Skeletal muscle satellite cell (primary cell): ENCODE results near the gene PSMA1.
"Not testable (repeated sequence)": the region's sequence is repeated elsewhere in the genome, so short reads cannot be mapped to it uniquely, and the experiment has no call there.

ENCODE experiments used
- H3K27me3 ChIP-seq: 2 replicates; pipeline ENCODE4 v1.7.0; 2013; ENCODE audit warnings: low read length; ENCODE audit not compliant: control insufficient read depth, insufficient read depth
- H3K36me3 ChIP-seq: 2 replicates; pipeline ENCODE4 v1.7.0; 2013; ENCODE audit warnings: mild to moderate bottlenecking, control low read depth, low read length; ENCODE audit not compliant: insufficient read depth
- H3K4me1 ChIP-seq: 2 replicates; pipeline ENCODE4 v1.7.0; 2013; ENCODE audit warnings: low read length; ENCODE audit not compliant: control insufficient read depth, insufficient read depth
- H3K4me2 ChIP-seq: 2 replicates; pipeline ENCODE4 v1.7.0; 2013; ENCODE audit warnings: mild to moderate bottlenecking, low read length
- H3K4me3 ChIP-seq: 2 replicates; pipeline ENCODE4 v1.7.0; 2013; ENCODE audit warnings: low read length
- H3K9ac ChIP-seq: 2 replicates; pipeline ENCODE4 v1.7.0; 2013; ENCODE audit warnings: mild to moderate bottlenecking, low read depth, low read length, moderate library complexity
- H3K9me3 ChIP-seq: replicated peaks from 2 replicates; pipeline ENCODE4 v1.7.0; 2013; ENCODE audit warnings: mild to moderate bottlenecking, control low read depth, low read length

The PSMA1 gene

DNA sequence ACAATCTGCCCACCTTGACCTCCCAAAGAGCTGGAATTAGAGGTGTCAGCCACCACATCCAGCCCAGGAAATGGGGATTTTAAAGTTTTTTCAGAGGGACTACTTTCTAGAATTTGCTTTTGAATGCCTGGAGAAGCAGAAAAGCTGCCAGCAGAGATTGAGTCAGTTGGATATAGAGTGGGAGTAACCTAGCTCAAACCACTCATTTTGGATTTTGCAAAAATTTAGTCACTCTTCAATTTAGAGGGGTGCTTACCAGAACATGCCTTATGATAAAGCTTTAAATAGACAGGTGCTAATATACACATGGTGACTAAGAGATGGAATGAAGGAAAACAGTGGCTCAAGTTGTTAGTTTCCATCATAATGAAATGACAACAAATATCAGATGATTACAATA lies 26.5 kb upstream of the PSMA1 start:
- H3K27me3 ChIP-seq: peaks cover 17% of the 10 kb centered on the region
- H3K9ac ChIP-seq: no peak overlapping the region
- no peaks in the 10 kb centered on the region for H3K9me3 ChIP-seq
- H3K36me3 ChIP-seq: no peaks in the 10 kb centered on the region
- H3K4me1 ChIP-seq: peaks cover 3% of the 10 kb centered on the region
- H3K4me2 ChIP-seq: no peak overlapping the region
- H3K4me3 ChIP-seq: no peak overlapping the region

DNA sequence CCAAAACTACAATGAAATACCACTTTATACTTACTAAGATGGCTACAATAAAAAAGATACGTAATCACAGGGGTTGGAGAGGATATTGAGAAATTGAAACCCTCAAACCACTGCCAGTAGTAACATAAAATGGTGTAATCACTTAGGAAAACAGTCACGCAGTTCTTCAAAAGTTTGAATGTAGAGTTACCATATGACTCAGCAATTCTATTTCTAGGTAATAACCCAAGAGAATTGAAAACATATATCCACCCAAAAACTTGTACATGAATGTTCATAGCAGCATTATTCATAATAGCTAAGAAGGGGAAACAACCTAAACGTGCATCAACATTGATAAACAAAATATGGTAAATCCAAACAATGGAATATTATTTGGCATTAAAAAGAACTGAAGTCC lies 24.4 kb upstream of the PSMA1 start:
- Histone ChIP-seq H3K9ac (no peak overlapping the region), H3K4me2 (no peak overlapping the region), H3K27me3 (peaks cover under 1% of the 10 kb centered on the region), H3K4me3 (no peak overlapping the region), H3K36me3 (no peaks in the 10 kb centered on the region), H3K9me3 (no peaks in the 10 kb centered on the region), H3K4me1 (peaks cover 3% of the 10 kb centered on the region)

DNA sequence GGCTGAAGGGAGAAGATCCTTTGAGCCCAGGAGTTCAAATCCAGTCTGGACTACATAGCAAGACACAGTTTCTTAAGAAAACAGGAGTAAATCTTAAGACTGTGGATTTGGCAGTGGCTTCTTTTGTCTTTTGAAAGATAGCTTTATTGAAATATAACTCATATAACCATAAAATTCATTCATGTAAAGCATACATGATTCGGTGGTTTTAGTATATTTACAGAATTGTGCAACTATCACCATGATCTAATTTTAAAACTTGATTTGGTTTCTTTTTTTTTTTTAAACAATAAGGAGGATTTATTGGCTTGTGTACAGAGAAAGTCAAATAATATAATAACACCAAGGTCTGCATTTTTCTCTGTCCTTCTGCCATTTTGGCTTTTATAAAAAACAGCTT lies 23.1 kb upstream of the PSMA1 start:
- no peaks in the 10 kb centered on the region for H3K9me3 ChIP-seq
- H3K4me2 ChIP-seq: no peak overlapping the region
- no peak overlapping the region for H3K9ac ChIP-seq
- no peaks in the 10 kb centered on the region for H3K36me3 ChIP-seq
- no peak overlapping the region for H3K4me3 ChIP-seq
- peaks cover 3% of the 10 kb centered on the region for H3K4me1 ChIP-seq
- H3K27me3 ChIP-seq: no peaks in the 10 kb centered on the region

DNA sequence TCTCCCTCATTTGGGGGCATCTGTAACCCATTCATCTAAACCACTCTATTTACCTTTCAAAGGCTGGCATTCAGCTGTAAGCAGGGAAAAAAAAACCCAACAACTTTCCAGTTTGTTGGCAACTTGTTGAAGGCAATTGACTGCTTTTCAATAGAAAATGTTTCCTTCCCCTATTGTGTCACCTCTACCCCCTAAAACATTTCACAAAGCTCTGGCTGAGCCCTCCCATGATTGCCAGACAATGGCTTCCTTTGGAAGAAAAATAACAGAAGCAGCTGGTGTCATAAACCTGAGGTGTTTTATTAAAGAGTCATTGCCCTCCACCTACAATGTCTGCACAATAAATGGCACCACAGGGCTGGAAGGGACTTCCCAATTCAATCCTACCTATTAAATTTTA lies 22.1 kb upstream of the PSMA1 start:
- Histone ChIP-seq H3K4me2 (no peak overlapping the region), H3K4me1 (peaks cover 3% of the 10 kb centered on the region), H3K36me3 (no peaks in the 10 kb centered on the region), H3K9me3 (no peaks in the 10 kb centered on the region), H3K9ac (no peak overlapping the region), H3K27me3 (no peaks in the 10 kb centered on the region), H3K4me3 (no peak overlapping the region)

DNA sequence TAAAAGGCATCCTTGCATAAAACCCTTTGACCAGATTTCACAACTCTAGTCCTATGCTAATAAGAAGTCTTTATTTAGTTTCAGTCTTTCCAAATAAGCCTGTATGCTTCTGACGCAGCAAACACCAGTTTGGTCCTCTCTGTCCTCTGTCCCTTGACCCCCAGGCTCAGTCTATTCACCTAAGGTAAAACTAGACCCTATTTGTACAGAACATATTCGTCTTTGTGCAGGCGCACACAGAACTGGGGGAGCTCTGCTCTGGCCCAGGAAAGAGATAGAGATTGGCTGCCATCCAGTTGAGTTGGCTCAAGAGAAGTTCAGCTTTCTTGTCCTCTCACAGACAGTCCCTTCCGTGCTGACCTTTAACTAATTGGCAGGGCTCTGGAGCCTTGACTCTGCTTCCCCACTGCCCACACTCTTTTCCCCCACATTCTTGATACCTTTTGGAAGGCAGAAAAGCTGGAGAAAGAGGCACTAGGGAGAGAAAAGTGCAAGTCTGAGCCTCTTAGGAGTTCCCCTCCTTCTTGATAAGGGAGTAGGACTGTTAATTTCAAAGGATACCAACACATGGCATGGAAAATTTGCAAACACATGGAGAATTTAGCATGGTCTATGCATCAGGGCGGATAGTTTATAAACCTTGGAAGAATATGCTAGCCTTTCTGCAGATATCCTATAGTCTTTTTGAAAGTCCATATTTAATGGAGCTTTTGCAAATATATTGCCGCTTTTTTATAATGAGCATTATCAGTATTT lies 21.2 kb upstream of the PSMA1 start:
- H3K27me3 ChIP-seq: no peaks in the 10 kb centered on the region
- H3K4me2 ChIP-seq: no peak overlapping the region
- no peak overlapping the region for H3K9ac ChIP-seq
- peaks cover 3% of the 10 kb centered on the region for H3K4me1 ChIP-seq
- H3K36me3 ChIP-seq: no peaks in the 10 kb centered on the region
- H3K9me3 ChIP-seq: no peaks in the 10 kb centered on the region
- H3K4me3 ChIP-seq: no peak overlapping the region

DNA sequence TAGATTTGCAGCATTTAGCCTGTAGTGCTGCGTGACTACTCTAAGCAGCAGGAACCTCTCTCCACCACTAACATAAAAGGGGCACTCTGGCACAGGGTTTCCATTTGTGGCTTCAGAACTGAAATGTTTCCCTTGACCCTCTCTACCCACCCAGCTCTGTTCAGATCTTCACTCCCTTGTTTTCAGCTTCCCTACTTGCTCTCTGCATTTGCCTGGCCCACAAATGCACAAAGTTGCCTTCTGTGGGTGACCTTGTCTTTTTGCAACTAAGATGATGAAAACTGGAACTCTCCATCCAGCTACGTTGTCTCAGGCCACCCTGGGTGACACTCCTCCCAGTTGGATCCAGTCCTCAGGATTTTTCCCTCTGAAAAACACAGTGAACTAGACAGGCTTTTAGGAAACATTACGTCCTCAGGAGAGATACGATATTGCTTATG lies 19.8 kb upstream of the PSMA1 start:
- no peak overlapping the region for H3K4me3 ChIP-seq
- H3K36me3 ChIP-seq: no peaks in the 10 kb centered on the region
- peaks cover 3% of the 10 kb centered on the region for H3K4me1 ChIP-seq
- H3K4me2 ChIP-seq: no peak overlapping the region
- H3K27me3 ChIP-seq: no peaks in the 10 kb centered on the region
- no peak overlapping the region for H3K9ac ChIP-seq
- H3K9me3 ChIP-seq: no peaks in the 10 kb centered on the region

DNA sequence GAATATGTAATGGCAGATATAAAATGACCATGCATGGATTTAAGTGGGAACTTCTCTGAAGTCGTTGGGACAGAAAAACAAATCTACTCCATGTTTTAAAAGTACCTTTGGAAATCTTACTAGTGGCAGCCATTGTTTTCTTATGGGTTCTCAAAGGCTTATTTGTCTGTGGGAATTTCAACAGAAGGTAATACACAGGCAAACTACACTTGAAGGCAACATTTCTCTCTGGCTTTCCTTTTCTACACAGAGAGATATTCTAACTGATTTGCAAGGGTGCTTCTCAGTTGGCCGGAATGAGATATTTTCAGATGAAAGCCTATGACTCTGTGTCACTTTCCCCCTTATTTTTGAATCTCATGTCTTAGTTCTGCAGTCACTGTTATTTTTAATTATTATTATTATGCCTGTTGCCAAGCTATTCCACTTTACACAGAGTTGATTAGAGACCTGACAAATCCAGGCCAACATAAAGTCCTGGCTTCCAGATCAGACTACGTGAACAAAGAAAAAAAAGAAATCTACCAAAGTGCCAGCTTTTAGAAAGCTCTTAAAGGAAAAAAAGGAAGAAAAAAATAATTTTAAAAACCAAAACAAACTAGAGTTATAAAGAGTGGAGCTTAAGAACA lies 18.9 kb upstream of the PSMA1 start:
- H3K27me3 ChIP-seq: no peaks in the 10 kb centered on the region
- H3K36me3 ChIP-seq: no peaks in the 10 kb centered on the region
- no peak overlapping the region for H3K4me2 ChIP-seq
- H3K9me3 ChIP-seq: no peaks in the 10 kb centered on the region
- no peak overlapping the region for H3K4me3 ChIP-seq
- no peak overlapping the region for H3K9ac ChIP-seq
- no peaks in the 10 kb centered on the region for H3K4me1 ChIP-seq

GRCh38 chr11:14538271-14538925 lies 18.2 kb upstream of the PSMA1 start:
- H3K9me3 ChIP-seq: no peaks in the 10 kb centered on the region
- H3K4me3 ChIP-seq: no peak overlapping the region
- no peaks in the 10 kb centered on the region for H3K27me3 ChIP-seq
- H3K4me1 ChIP-seq: no peaks in the 10 kb centered on the region
- no peak overlapping the region for H3K9ac ChIP-seq
- H3K4me2 ChIP-seq: no peak overlapping the region
- H3K36me3 ChIP-seq: no peaks in the 10 kb centered on the region

GRCh38 chr11:14537134-14537599 lies 17.0 kb upstream of the PSMA1 start:
- Histone ChIP-seq H3K4me1 (no peaks in the 10 kb centered on the region), H3K9ac (no peak overlapping the region), H3K4me3 (no peak overlapping the region), H3K27me3 (no peaks in the 10 kb centered on the region), H3K9me3 (no peaks in the 10 kb centered on the region), H3K36me3 (no peaks in the 10 kb centered on the region), H3K4me2 (peak overlapping the region; percentile 1)

DNA sequence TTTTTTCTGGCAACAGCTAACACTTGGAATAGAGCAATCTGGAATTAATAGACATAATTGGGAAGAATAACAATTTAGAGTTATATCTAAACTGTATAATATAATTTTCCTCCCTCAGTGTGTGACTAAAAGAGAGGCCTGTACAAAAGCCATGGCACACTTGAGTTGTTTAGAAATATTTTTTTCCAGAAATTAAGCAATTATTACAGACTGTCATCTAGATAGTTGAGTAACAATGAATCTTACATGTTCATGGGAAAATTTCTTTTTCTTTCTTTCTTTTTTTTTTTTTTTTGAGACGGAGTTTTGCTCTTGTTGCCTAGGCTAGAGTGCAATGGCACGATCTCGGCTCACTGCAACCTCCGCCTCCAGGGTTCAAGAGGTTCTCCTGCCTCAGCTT lies 15.0 kb upstream of the PSMA1 start:
- not testable (repeated sequence) for H3K27me3 ChIP-seq, H3K4me2 ChIP-seq, H3K4me1 ChIP-seq, H3K9ac ChIP-seq, H3K9me3 ChIP-seq, H3K4me3 ChIP-seq, H3K36me3 ChIP-seq

DNA sequence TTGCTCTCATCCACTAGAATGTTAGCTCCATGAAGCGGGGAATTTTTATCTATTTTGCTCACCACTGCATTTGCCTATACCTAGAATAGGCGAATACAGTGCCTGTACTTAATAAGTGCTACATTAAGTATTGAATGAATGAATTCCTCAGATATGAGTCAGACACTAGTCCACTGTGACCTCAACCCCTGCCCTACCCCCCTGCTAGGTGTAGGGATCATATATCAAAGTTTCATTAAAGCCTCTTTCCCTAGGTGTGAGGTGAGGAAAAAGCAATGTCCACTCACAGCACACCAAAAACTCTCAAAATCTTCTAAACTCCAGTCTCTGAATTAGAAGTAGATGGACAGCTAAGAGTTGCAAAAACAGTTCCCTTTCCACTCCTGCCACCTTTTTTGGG lies 9.8 kb upstream of the PSMA1 start:
- no peak overlapping the region for H3K4me2 ChIP-seq
- no peak overlapping the region for H3K9ac ChIP-seq
- H3K27me3 ChIP-seq: no peaks in the 10 kb centered on the region
- no peaks in the 10 kb centered on the region for H3K9me3 ChIP-seq
- no peaks in the 10 kb centered on the region for H3K36me3 ChIP-seq
- no peaks in the 10 kb centered on the region for H3K4me1 ChIP-seq
- no peak overlapping the region for H3K4me3 ChIP-seq
